ENCODE results near the gene MAP2K2.

Gene MAP2K2

DNA sequence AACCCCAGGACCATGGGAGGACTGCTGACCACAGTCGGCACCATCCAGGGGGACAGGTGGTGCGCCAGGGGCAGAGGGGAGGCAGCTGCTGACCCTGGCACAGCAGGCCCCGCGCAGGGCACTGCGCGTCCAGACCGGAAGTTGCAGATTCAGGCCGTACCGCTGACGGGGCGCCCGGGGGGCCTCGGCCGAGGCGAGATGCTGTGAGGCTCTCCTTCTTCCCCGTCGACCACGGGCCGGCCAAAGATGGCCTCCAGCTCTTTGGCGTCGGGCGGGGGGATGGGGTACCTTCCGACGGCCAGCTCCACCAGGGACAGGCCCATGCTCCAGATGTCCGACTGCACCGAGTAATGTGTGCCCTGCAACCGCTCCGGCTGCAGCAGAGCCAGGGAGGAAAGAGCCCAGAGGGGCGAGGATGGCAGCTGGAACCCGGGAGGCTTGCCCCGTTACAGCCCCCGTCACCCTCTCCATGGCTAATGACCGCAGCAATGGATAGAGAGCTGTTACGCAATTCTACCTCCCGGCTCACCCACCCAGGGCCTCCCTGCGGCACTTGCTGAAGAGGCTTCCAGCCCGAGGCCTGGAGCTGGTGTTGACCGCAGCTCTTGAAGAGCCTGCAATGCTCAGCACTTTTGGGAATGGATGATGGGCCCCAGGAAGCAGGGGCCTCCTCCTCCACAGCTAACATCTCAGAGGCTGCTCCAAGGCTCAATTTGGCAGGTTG lies 24.7 kb downstream of the MAP2K2 start:
- DNase-seq: no peak

DNA sequence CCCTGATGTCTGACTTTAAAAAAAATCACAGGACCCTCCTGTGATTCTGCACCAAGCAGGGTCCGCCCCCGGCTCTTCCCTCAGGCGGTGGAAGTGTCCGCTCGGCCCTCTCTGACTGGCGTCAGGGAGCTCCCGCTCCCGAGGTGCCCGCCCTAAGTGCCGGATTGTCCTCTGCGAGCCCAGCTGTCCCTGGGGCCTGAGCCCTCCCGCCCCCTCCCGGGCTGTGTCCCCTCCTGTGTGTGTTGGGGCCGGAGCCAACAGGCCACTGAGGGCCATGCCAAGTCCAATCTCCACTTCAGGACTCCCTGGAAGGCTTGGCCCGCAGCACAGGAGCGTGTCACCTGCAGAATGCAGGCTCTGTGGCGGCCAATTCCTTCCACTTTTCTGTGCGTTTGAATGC lies 25.4 kb downstream of the MAP2K2 start:
- DNase-seq: no peak

DNA sequence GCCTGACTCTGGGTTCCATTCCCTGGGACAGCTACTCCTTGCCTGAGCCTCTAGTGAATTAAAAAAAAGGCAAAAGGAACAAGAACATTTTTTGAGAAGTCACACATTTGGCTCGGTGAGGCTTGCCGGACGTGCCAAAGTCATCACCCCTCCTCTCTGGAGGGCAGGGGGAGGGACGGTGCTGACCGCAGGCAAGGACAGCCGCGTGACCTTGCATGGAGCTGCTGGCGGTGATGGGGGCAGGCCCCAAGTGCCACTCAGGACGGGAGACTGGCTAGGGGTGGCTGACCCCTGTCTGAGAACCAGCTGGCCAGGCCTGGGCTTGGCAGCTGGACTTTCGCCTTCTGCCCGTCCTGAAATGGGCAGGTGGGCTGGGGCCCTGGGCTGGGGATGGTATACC lies 26.4 kb downstream of the MAP2K2 start:
- no peak for DNase-seq

DNA sequence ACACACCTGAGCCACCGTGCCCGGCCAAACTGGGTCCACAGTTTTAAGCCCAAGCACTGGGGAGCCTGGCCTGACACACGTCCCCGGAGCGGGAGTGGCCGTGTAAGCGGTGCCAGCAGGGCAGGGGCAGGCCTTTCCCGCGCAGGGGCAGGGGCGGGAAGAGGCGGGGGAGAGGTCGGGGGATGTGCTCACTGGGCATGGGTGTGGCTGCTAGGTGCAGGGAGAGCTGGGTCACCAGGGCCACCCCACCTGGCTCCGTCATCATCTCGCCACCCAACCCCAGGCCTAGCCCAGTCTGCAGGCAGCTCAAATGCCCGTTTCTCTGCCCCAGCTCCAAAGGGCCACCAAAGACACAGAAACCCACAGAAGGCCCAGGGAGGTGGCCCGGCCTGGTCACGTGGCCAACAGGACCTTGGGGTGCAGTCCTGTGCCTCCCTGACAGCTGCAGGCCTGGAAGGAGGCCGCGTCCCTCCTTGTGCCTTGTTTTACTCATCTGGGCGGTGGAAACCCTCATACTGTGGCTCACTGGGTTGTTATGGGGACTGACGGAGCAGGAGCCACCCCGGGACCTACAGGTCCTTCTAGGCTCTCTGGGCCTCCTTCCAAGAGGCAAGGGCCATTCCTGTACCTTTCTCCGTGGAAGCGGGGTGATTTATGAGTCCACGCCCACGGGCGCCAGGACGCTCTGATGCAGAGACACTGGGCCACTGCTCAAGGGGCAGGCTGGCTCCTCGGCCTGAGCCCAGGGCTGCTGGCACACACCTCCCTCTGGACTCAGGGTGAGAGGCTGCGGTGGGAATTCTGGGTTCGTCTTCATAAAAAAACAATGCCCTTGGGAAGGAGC lies 27.7 kb downstream of the MAP2K2 start:
- DNase-seq: no peak

DNA sequence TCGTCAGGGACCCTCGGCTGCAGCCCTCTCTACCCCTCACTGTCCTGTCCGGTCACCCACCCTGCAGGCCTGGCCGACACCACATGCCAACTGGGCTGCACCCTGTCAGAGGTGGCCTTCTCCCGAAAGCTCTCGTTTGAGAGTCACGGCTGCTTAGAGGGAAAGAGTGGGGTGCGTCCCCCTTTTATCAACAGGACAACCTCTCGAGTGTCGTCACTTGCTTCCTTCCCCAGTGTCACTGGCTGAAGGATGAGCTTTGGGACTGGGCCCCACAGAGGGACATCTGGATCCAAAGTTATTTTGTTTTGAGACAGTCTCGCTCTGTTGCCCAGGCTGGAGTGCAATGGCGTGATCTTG lies 28.5 kb downstream of the MAP2K2 start:
- no peak for DNase-seq

DNA sequence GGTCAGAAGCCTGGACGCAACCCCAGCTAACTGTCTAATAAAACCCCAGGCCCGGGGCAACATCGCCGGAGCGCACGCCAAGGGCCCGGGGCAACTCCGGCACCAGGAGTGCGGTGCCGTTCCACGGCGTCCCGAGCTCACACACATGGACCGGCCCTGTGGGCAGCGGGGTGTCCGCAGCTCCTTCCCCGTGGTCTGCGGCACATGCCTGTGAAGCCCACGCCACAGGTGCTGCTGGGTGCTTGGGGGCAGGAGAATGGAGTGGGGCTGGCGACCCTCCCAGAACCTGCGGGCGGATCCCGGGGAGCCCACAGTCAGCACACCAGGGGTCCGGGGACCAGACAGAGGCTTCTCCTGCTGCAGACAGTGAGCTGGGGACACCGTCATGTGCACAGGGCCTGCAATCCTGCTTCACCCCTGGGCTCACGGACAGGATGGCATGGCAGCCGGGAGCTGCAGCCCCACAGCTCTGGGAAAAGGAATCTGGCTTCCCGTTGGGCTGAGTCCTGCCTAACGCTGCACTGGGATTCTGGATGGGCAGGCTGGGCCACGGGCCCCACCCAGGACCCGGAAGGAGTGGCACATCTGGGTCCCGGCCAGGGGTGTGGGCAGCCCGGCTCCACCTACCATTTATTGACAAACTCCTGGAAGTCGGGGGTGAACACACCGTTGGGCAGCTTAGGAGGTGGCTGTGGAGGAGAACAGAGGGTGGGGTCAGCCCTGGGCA lies 29.0 kb downstream of the MAP2K2 start:
- no peak for DNase-seq

DNA sequence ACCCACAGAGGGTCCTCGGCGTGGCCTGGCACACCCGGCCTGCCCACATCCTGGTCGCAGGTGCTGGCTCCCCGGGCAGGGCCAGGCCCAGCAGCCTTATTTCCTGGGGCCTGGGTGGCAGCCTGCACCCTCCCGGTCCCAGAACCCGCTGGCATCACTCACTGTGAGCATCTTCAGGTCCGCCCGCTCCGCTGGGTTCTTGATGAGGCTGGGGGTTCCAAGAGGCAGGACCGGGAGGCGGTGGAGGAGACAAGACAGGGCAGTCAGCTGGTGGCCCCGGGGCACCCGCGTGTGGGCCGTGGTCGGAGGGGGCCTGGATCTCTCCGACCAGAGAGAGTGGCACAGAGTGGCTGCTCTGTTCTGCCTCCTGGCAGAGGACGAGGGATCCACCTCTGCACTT lies 29.6 kb downstream of the MAP2K2 start:
- DNase-seq: no peak

DNA sequence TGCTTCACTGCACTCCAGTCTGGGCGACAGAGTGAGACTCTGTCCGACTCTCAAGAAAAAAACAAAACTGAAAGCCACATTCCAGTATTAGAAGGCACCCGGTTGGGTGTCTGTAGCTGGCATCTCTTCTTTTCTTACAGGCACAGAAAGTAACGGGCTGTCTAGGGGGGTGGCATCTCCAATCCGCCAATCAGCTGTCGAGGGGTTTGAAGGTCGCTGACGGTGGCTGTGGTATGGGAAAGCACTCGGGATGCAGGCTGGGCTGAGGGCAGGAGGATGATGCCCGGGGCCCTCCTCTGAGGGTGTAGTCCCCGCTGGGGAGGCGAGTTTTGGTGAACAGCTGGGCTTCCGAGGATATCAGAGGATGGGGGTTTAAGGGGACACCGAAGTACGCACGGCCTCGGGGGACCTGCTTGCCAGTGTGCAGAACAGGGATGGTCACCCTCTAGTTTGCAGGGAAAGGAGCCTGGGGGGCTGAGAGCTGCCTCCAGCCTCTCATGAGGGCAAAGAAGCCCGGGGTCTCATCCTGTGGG lies 30.2 kb downstream of the MAP2K2 start:
- DNase-seq: no peak

DNA sequence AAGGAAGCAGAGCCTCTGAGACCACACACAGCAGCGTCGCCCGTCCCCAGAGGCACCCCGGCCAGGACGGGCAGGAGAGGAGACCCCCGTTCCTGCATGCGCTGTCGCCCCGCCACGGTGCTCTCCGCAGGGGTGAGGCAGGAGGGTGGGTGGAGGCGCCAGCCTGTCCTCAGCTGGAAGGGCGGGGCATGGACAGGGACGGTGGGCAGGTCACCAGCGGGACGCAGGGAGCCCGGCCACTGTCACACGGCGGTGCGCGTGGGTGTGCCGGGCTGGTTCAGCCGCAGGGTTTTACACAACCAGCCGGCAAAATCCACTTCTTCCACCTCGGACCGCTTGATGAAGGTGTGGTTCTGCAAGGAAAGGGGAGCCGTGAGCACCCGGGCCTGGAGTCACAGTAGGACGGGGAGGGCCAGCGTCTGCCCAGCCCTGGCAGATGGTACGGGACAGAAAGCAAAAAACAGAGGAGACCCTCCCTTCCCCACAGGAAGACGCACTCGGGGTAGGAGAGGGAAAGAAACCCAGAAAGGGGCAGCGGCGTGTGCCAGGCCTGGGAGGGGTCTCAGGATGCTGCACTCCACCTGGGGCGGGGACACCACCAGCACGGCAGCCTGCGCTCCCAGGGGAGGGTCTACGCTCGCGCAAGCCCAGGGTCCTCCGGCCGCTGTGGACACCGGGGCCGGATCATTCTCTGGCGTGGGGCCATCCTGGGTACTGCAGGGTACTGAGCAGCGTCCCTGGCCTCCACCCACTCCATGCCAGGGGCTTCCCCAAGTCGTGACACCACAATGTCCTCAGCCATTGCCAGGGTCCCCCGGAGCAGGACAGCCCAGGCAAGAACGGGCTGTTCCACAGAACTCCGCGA lies 33.3 kb downstream of the MAP2K2 start:
- DNase-seq: no peak

DNA sequence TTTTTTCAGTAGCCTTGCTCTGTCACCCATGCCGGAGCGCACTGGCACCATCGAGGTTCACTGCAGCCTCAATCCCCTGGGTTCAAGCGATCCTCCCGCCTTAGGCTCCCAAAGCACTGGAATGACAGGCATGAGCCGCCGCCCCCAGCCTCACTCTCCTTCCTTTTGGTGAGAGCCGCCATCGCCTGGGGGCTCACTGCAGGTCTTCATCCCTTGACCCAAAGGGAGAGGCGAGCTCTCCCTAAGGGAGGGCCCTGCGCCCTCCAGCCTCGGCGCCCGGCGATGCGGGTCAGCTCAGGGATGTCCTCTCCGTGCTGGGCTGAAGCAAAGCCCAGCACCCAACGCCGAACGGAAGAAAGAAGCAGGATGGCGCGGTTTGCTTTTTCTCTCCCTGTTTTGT lies 34.0 kb downstream of the MAP2K2 start:
- no peak for DNase-seq

DNA sequence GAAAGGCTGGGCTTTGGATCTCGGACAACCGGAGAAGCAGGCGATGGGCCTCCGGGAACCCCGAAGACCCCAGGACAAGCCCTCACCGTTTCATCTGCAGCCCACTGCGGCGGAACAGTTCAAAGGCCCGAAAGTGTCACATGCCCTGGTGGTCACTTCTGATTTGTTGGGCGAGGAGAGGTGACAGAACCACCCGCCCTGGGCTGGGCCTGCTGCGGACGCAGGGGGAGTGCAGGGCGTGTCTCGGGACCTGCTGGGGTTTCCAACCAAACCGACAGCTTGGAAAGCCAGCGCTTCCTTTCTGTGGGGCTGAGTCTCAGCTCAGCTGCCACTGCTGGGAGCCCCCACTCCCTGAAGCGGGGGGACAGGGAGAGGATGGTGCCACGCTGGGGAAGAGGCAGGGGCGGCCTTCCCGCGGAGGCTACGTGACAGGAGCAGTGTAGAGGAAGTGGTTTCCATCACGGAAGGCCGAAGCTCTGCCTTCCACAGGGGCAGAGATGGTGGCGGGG lies 34.5 kb downstream of the MAP2K2 start:
- DNase-seq: no peak

DNA sequence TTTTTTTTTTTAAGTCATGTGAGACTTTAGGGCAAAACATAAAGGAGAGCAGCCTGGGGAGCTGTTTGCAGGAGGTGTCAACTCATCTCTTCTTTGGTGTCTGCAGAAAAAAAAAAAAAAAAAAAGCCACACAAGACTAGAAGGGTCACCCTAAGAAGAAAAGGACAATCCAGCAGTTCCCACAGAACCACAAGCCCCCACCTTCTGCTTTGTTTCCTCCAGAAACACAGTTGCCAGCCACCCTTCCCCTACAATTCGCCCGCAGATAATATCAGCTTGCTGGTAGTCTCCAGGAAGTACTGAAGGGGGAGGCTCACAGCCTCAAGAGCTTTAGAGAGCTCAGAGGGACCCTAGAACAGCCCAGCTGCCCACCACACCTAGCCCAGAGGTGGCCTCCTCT lies 34.9 kb downstream of the MAP2K2 start:
- DNase-seq: no peak

DNA sequence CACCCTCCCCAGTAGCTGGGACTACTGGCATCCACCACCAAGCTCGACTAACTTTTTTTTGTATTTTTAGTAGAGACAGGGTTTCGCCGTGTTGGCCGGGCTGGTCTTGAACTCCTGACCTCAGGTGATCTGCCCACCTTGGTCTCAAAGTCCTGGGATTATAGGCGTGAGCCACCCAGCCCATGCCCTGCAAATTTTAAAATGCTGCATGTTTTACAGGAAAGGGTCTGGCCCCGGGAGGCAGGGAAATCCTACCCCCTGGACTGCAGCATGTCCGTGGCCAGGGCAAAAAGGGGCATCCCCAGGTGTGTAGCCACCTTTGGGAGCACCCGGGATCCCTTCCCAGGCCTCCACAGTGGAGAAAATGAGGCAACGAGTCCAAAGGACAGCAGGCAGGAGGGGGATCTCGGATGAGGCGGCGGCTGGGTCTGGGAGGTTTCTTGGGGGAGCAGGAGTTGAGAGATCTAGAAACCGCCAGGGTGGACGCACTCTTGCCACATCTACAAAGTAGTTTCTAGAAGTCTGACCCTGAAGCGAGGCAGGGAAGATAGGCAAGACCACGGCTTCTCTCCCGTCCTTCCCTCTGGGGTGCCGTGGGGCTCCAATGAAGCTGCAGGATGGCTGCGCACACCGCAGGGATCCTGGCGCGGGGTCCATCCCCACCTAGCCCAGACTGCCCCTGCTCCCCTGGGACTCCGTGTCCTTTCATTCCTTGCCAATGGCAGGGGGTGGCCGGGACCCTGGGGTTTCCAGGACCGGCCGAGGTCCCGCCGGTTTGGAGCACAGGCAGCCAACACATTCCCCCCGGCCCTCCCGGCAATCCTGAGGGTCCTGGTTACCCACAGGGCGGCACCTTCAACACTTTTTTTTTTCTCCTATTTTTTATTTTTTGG lies 35.9 kb downstream of the MAP2K2 start:
- DNase-seq: no peak

DNA sequence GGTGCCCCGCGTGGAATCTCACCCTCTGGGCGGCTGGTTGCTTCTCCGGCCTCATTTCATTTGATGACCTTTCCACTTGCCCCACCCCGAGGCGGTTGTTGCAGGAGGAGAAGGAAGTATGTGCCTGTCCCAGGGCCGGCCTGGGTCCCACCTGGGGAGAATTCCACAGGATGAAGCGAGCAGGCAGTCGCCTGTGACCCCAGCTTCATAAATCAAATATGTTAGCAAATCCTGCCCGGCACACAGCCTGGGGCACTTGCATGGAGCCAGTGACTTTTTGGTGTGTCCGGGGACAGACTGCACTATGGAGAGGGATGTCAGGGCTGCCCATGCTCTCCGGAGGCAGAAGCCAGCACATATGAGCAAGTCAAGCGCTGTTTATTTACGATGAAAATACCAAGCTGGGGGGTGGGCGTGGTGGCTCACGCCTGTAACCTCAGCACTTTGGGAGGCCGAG lies 37.5 kb downstream of the MAP2K2 start:
- DNase-seq: no peak

DNA sequence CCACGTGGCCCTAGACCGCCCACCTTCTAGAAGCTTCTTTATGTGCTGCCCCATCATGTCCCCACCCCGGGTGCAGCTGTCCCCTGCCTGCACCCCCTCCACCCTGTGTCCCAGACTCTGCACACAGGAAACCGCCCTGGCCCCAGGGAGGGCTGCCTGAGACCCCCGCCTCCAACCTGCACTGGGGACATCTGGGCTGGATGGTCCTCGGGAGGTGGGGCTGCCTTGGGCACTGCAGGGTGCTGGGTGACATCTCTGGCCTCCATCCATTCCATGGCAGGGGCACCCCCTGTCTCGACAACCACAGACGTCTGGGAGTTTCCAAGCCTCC lies 39.4 kb downstream of the MAP2K2 start:
- no peak for DNase-seq

DNA sequence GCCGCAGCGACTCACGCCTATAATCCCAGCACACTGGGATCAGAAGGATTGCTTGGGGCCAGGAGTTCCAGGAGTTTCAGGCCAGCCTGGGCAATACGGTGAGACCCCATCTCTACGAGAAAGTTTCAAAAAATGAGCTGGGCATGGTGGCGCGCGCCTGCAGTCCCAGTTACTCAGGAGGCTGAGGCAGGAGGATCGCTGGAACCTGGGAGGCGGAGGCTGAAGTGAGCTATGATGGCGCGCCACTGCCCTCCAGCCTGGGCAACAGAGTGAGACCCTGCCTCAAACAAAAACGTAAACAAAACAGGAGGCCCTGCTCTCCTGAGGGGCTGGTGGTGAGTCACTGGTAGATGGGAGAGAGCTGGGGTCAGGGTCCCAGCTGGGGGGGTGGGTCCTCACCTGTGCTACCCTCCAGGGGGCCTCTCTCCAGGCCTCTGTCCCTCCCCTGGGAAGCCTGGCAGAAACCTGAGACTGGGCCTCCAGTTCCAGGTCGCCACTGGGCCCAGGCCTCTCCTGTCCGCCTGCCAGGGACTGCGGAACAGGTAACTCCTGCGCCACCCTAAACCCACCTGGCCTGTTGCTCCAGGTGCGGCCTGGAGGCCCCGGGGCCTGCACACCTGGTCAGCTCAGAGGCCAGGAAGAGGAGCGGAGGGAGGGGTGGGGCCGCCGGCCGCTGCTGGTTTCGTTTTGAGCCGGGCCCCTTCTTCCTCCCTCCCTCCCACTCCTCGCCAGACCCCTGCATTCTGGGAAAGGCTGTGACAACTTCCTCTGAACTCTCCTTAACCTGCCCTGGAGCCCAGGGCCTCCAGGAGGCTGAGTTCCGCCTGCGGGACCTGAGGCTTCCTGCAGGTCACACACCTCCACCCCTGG lies 40.0 kb downstream of the MAP2K2 start:
- no peak for DNase-seq

DNA sequence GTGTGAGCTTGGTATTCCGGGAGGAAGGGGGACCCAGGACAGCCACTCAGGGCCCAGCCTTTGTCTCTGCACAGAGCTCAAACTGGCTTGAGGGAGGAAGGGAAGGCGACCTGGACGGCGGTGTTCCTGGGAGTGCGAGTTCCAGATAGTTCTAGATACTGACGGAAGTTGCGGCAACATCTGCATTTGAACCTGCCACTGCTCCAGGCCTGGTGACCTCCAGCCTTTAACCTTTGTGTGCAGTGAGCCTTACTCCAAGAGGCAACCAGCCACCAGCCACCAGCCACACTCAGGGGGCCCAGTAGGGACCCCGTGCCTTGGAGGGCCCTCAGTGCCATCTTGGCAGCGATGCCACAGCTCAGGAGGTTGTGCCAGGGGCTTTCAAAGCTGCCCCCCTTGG lies 41.8 kb downstream of the MAP2K2 start:
- no peak for DNase-seq

DNA sequence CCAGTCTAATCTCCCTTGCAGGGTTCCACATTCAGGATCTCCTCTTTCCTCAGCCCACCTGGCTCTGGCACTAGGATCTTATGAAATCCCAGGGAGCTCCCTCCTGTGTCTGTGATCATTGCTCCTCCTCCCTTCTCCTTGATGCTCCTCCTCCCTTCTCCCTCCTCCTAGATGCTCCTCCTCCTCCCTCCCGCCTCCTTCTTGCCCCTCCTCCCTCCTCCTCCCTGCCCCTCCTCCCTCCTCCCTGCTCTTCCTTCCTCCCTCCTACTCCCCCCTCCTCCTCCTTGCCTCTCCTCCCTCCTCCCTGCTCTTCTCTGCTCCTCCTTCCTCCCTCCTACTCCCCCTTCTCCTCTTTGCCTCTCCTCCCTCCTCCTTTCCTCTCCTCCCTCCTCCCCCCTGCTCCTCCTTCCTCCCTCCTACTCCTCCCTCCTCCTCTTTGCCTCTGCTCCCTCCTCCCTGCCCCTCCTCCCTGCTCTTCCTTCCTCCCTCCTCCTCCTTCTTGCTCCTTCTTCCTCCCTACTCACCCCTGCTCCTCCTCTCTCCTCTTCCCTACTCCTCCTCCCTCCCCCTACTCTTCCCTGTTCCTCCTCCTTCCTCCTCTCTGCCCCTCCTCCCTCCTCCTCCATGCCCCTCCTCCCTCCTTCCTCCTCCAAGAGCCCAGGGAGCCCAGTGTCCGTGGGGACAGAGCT lies 42.3 kb downstream of the MAP2K2 start:
- no peak for DNase-seq

DNA sequence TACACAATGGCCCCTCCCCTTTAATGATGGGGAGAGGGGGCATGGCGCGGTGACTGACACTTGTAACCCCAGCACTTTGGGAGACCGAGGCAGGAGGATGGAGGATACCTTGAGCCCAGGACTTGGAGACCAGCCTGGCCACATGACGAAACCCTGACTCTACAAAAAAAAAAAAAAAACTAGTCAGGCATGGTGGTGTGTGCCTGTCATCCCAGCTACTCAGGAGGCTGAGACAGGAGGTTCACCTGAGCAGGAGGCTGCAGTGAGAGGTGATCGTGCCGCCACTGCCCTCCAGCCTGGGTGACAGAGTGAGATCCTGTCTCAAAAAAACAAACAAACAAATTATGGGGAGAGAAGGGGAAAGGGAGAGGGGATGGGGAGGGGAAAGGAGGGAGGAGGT lies 43.4 kb downstream of the MAP2K2 start:
- no peak for DNase-seq

Measured in fibroblast of skin of back (primary cell).